Epithelial cell of proximal tubule (primary cell): ENCODE results near the gene PZP. TPM values are rescaled to one million over a fixed set of nuclear protein-coding genes. Genes with fewer than 3 reads are reported as not detected.

Experiments used
- DNase-seq: peaks from one replicate; pipeline ENCODE4 v3.0.0-alpha.2; 2011; ENCODE audit warnings: low read depth
- H3K4me3 ChIP-seq: 2 replicates; pipeline ENCODE4 v1.5.1; 2011; ENCODE audit warnings: low read depth, mild to moderate bottlenecking, low read length
- total RNA-seq: library from RNA; depleted of rRNA; stranded (reverse); fragments of >200 nt; gene quantifications from 2 replicates; pipeline ENCODE4 v1.2.3, GENCODE V29; 2015
- TF ChIP-seq, protein P1 (sequence below): conservative IDR thresholded peaks from 2 replicates; pipeline ENCODE4 v1.5.1; 2012; ENCODE audit warnings: low read depth, mild to moderate bottlenecking, low read length

PZP gene
- total RNA-seq, 1 donor from 2014 or later = not detected

DNA sequence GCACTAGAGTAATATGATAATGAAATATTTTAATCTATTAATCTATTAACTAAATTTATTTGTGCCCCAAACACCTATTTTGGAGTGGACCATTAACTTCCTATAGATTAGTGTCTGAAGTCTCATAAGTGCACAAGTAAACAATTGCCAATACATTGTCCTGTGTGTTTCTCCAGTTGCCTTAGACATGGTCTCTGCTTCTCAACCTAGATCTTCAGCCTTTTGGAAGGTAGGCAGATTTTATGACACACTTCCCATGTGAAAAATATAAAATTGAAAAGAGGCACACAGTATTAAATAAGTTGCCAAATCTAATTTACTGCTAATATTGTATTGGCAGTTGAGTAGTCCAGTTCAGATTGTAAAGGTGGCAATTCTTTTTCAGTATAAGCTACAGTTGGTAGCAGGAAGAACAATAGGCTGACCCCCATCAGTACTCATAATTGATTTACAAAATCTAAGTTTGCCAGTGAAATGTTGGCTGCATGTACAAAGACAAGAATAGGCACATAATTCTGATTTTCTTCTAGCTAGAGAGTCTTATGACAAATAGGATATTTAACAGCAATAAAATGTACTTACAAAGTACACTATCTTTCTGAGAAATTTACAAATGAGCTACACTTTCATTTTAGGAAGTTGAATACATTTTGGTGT, 103.3 kb downstream of the PZP start:
- H3K4me3 ChIP-seq = no peak overlapping the region
- TF ChIP-seq, protein P1, sequence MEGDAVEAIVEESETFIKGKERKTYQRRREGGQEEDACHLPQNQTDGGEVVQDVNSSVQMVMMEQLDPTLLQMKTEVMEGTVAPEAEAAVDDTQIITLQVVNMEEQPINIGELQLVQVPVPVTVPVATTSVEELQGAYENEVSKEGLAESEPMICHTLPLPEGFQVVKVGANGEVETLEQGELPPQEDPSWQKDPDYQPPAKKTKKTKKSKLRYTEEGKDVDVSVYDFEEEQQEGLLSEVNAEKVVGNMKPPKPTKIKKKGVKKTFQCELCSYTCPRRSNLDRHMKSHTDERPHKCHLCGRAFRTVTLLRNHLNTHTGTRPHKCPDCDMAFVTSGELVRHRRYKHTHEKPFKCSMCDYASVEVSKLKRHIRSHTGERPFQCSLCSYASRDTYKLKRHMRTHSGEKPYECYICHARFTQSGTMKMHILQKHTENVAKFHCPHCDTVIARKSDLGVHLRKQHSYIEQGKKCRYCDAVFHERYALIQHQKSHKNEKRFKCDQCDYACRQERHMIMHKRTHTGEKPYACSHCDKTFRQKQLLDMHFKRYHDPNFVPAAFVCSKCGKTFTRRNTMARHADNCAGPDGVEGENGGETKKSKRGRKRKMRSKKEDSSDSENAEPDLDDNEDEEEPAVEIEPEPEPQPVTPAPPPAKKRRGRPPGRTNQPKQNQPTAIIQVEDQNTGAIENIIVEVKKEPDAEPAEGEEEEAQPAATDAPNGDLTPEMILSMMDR = no peak
- no peak for DNase-seq

- no peak for DNase-seq
- TF ChIP-seq, protein P1 = no peak
- no peak overlapping the region for H3K4me3 ChIP-seq
Measured at GRCh38 chr12:9104087-9104486, 104.1 kb downstream of the PZP start.

GRCh38 chr12:9103050-9103849, 104.9 kb downstream of the PZP start:
- H3K4me3 ChIP-seq = no peak overlapping the region
- DNase-seq = no peak
- TF ChIP-seq, protein P1 = no peak

GRCh38 chr12:9101018-9101687, 107.0 kb downstream of the PZP start:
- TF ChIP-seq, protein P1 = no peak
- DNase-seq = no peak
- H3K4me3 ChIP-seq = no peak overlapping the region

DNA sequence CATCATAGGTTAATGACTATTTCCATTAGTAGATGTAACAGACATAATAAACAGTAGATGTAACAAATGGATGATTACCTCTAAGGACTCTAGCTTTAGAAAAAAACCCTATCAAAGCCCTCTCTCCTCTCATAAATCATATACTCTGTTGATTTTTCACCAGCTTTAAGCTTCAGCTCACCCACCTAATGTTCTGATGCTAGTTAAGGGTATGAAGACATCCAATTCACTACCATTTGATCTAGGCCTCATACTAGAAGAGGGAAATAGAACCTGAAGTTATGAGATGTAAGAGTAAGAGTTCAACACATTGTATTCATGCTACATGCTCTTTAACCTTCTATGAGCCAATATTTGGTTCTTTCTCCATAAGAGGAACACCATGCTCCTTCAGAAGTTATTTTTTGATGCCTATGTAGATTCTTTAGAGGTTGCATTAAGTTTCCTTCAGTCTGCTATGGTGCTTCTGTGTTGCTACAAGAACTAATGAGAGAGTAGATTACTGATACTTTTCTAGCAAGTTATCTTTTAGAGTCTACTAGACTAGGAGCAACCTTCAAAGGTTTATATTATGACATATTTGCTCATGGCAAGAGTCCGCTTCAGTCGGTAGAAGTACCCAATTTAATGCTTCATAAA, 108.5 kb downstream of the PZP start:
- TF ChIP-seq, protein P1 = no peak
- H3K4me3 ChIP-seq = no peak overlapping the region
- DNase-seq = no peak

Other genes starting within 250 kb of the PZP start
- gene KLRG1, start 218.8 kb downstream of the PZP start, total RNA-seq = 0.65 and 1.2 TPM in 2 replicates
- 0.17 and 0.29 TPM in 2 replicates for gene A2M, start 92.5 kb downstream of the PZP start, total RNA-seq